HG02938 (cell line): ENCODE data around the gene VIM.

Experiments used
- ATAC-seq: cut with Tn5 transposase; IDR thresholded peaks from one replicate; pipeline ENCODE4 v1.9.1; 2021; ENCODE audit warnings: mild to moderate bottlenecking, moderate library complexity; ENCODE audit not compliant: unreplicated experiment

VIM gene

GRCh38 chr10:17228091-17229015 lies at the start of gene VIM:
Gene VIM, plus strand, starts transcription at chr10:17228241. Its CDS starts 1,182 bp downstream, at chr10:17229423.
- peak; percentile 27 for ATAC-seq

DNA sequence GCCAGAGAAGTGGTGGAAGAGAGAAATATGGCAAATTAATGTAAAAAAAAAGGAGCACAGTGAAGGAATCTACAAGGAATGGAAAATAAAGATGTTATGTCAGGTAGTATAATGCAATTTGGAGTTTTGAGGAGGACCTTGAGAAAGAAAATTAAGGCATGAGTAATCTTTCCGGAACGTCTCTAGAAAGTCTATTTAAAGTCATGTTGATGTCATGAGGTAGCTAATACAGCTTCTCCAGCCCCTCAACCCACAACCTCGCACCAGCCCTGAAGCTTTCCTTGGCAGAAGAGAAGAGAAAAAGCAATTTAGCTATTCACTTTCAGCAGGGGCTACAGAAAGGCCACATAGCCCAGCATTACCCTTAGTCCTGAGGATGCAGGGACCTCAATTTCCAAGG lies 49.0 kb upstream of the VIM start:
- no peak for ATAC-seq

- no peak for ATAC-seq
Measured at GRCh38 chr10:17181110-17181509, 46.9 kb upstream of the VIM start.

DNA sequence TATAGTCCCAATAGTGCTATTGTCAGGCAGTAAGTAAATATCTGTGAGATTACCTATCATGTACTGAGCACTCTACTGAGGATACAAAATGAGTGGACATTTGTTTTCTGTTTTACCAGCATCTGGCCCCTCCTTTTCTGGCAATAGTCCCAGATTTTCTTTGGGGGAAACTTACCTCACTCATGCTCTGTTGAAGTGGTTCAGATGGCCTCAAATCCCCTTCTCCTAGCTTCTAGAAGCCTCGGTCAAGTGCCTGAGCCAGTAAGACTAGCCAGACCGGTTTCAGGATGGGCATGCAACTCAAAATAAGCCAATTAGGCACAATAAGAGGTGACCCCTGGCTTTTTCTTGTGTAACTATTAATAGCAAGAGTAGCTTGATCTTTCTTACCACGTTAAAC lies 46.3 kb upstream of the VIM start:
- ATAC-seq, result no peak

GRCh38 chr10:17183110-17183509 lies 44.9 kb upstream of the VIM start:
- no peak for ATAC-seq

DNA sequence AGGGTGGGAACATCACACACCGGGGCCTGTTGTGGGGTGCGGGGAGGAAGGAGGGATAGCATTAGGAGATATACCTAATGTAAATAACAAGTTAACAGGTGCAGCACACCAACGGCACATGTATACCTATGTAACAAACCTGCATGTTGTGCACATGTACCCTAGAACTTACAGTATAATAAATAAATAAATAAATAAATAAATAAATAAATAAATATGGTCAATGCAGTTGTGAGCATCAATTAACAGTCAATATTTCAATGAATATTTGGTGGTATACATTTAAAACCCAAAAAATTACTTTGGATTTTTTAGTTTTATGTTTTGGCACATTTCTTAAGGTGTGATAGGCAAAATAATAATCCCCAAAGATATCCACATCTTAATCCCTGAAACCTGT lies 42.2 kb upstream of the VIM start:
- no peak for ATAC-seq

- no peak for ATAC-seq
Measured at GRCh38 chr10:17188644-17189172, 39.3 kb upstream of the VIM start.

GRCh38 chr10:17190602-17191001 lies 37.4 kb upstream of the VIM start:
- no peak for ATAC-seq

DNA sequence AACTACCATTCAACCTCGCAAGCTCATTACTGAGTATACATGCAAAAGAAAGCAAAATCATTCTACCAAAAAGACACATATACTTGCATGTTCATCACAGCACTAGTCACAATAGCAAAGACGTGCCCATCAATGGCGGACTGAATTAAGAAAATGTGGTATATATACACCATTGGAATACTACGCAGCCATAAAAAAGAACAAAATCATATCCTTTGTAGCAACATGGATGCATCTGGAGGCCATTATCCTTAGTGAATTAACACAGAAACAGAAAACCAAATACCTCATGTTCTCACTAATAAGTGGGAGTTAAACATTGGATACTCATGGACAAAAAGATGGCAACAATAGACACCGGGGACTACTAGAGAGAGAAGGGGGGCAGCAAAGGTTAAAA lies 33.0 kb upstream of the VIM start:
- ATAC-seq, result no peak

DNA sequence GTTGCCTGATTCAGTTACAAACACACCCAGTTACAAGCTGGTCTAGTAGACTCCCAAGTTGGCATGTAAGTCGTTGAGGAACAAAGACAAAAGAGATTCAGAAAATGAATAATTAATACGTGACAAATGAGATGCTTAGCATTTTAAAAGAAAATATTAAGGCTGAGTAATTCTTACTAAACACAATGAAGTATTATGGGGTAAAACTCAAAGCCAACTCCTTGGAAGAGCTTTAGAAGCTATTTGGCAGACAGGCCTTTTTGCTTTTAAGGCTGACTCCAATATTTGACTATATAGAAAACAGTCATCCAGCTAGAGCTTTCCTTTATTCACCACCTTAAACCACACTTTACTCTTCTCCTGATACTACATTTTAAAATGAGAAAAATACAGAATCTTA lies 32.0 kb upstream of the VIM start:
- no peak for ATAC-seq

GRCh38 chr10:17196573-17196972 lies 31.5 kb upstream of the VIM start:
- no peak for ATAC-seq

- no peak for ATAC-seq
Measured at GRCh38 chr10:17199351-17199804, 28.7 kb upstream of the VIM start.

DNA sequence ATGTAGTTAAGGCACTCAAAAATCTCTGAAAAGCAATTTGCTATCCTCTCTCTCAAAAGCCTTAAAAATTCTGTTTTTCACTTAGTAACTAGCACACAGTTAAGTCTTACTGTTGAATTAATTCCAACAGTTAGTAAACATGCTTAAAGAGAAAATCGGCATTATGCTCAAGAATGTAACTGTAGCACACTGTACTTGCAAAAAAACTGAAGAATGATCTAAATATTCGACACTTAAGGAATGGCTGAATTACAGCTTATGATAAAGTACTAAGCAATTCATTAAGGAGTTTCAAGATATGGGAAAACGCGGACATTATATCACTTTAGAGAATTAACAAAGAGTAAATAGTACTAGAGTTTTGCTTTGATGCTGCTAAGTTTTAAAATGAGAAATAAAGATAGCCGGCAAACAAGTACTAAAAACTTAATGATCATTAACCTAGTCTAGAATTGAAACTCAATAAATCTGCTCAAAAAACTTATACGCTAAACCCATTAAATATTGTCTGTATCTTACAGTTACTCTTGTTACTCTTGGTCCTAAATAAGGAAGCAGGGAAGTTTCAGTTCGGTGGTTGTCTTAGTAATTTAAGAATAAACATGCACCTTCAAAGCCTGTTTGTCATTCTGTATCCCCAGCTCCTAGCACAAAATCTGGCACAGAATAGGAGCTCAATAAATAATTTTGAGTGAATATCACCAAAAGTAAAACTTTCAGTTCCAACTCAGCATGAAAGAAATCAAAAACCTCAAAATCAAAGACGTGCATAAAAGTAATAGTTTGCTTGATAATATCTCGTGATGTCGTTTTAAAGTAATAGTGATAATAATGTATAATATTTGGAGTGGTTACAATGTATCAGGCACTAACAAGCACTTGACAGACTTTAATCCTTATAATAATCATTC lies 27.8 kb upstream of the VIM start:
- ATAC-seq, result peak; percentile 37

GRCh38 chr10:17200912-17201793 lies 26.9 kb upstream of the VIM start, which contains the start of gene TRDMT1:
Gene TRDMT1, minus strand, starts transcription at chr10:17201672. Its CDS starts 38 bp downstream, at chr10:17201634.
- ATAC-seq, result peak; percentile 84

- no peak for ATAC-seq
Measured at GRCh38 chr10:17201794-17202116, 26.3 kb upstream of the VIM start.

- ATAC-seq, result no peak
Measured at GRCh38 chr10:17202506-17202905, 25.5 kb upstream of the VIM start.

DNA sequence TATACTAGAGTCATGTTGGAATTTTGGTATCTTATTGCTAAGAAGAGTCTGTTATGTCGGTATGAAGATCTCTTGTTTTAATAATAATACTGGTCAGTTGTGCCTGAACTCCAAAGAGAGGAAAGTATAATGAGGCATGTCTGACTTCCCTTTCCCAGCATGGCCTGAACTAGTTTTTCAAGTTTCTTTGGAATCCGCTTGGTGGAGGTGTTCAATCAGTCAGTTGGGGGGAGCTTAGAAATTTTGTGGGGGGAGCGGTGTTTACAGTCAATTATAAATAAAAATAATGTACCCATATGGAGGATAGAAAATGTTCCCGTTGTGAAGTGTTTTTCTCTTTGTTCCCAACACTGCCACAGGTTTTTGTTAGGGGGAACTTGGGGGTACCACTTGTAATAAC lies 25.0 kb upstream of the VIM start:
- ATAC-seq, result no peak

DNA sequence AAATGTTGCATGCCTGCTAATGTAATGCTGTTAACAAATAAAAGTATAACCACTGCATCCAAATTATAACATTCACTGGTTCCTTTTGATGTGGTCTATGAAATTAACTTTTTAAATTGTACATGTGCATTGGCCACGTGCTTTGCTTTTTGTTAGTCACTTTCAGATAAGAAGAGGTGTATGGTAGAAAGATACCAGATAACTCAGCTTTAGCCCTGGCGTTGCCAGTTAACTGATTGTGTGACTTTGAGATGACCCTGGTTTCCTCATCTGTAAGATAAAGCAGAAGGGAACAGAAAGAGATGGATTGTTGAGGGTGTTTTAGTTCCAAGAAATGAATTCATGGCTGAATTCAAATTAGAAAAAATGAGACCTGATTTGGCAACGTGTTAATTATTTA lies 24.6 kb upstream of the VIM start:
- no peak for ATAC-seq

DNA sequence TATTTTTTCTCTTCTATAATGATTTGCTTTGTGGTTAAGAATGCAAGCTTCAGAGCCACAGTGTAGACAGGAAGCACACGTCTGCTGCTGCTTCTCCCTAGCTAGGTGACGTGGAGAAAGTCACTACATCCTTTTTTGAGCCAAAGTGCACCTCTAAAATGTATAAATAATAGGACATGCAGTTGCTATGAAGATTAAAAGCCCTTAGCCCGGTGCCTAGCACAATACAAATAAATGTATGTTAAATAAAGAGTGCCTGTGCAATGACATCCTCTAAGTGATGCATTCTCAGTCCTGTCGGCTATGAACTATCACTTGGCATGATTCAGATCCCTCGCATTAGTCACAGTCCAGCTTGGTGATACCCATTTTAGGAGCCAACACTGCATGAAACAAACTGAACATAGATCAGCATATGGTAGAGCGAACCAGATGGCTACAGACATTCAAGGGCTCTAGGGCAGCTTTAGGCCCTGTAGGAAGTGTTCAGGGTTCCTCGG lies 21.8 kb upstream of the VIM start:
- peak; percentile 58 for ATAC-seq

DNA sequence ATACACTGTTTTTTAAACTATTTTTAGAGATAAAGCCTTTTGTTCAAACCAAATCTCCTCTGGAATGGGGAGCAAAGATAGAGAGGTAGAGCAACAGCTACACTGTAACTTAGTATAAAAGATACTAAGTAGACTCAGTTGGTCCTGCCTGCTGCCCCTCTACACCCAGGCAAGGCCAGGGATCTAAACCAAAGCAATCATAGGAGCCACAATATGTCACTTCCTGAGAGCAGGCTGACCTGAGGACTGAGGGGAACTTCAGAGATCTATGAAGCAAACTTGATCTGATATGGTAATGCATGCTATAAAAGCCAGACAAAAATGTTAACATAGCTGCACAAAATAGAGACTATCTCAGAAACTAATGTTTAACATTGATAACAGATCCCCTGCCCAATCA lies 19.6 kb upstream of the VIM start:
- ATAC-seq, result no peak
